LHCN-M2 (cell line): ENCODE data around the gene HSPB9. TPM values are rescaled to one million over a fixed set of nuclear protein-coding genes. Genes with fewer than 3 reads are reported as not detected.
"Not testable (repeated sequence)": the region's sequence is repeated elsewhere in the genome, so short reads cannot be mapped to it uniquely, and the experiment has no call there.

ENCODE experiments used
- DNase-seq: peaks from one replicate; pipeline ENCODE4 v3.0.0-alpha.2; 2012; ENCODE audit warnings: low read depth
- total RNA-seq: library from RNA; depleted of rRNA; stranded (reverse); fragments of >200 nt; gene quantifications from 2 replicates; pipeline ENCODE4 v1.2.3, GENCODE V29; 2014

The HSPB9 gene
- total RNA-seq, 1 experiment from 2014 or later: not detected

- DNase-seq: no peak
These were observed 4.1 kb upstream of the HSPB9 start for GRCh38 chr17:42118545-42118944.

- no peak for DNase-seq
These were observed 3.3 kb upstream of the HSPB9 start for GRCh38 chr17:42119301-42119700.

GRCh38 chr17:42120161-42120769 is 2.3 kb upstream of the HSPB9 start:
- DNase-seq: peak; percentile 25

- DNase-seq: peak; percentile 79
These were observed 1.5 kb upstream of the HSPB9 start, which contains the start of gene KAT2A for GRCh38 chr17:42120770-42121769. TSS of gene KAT2A (minus strand) at chr17:42121367. CDS start at chr17:42121304, 63 bp downstream.

- DNase-seq: no peak
These were observed 1.7 kb downstream of the HSPB9 start for GRCh38 chr17:42124256-42124655.

- DNase-seq: no peak
These were observed 3.0 kb downstream of the HSPB9 start for GRCh38 chr17:42125565-42125964.

GRCh38 chr17:42126836-42127235 is 4.2 kb downstream of the HSPB9 start:
- no peak for DNase-seq

- DNase-seq: no peak
These were observed 4.8 kb downstream of the HSPB9 start for GRCh38 chr17:42127414-42127813.

GRCh38 chr17:42129109-42129837 is 6.7 kb downstream of the HSPB9 start:
- DNase-seq: no peak

GRCh38 chr17:42130310-42130936 is 7.8 kb downstream of the HSPB9 start:
- no peak for DNase-seq

GRCh38 chr17:42131232-42131631 is 8.6 kb downstream of the HSPB9 start:
- DNase-seq: no peak

GRCh38 chr17:42131981-42132432 is 9.4 kb downstream of the HSPB9 start:
- peak; percentile 35 for DNase-seq

- peak; percentile 93 for DNase-seq
These were observed 10.3 kb downstream of the HSPB9 start for GRCh38 chr17:42132941-42133340.

GRCh38 chr17:42133461-42134041 is 10.9 kb downstream of the HSPB9 start:
- peak; percentile 62 for DNase-seq

GRCh38 chr17:42135151-42135550 is 12.5 kb downstream of the HSPB9 start:
- no peak for DNase-seq

- DNase-seq: peak; percentile 52
These were observed 13.4 kb downstream of the HSPB9 start for GRCh38 chr17:42135664-42136653.

GRCh38 chr17:42136654-42137051 is 14.0 kb downstream of the HSPB9 start:
- DNase-seq: no peak

GRCh38 chr17:42138749-42139492 is 16.3 kb downstream of the HSPB9 start:
- DNase-seq: no peak

GRCh38 chr17:42140690-42141089 is 18.1 kb downstream of the HSPB9 start:
- DNase-seq: not testable (repeated sequence)
